Hepatocyte (in vitro differentiated cells): Measurements from ENCODE around the gene RCN1. TPM values are rescaled to one million over a fixed set of nuclear protein-coding genes. Genes with fewer than 3 reads are reported as not detected.

Source experiments
- DNase-seq: peaks from one replicate; pipeline ENCODE4 v3.0.0-alpha.2; 2016; ENCODE audit warnings: low spot score
- H2AFZ ChIP-seq: fragments of 200-600 bp; sonication (generic); 2 replicates; pipeline ENCODE4 v1.6.0; 2016; ENCODE audit warnings: antibody characterized with exemption, mild to moderate bottlenecking
- H3K27ac ChIP-seq: fragments of 200-600 bp; sonication (generic); 2 replicates; pipeline ENCODE4 v1.5.1; 2016; ENCODE audit warnings: mild to moderate bottlenecking
- H3K27me3 ChIP-seq: fragments of 200-600 bp; sonication (generic); 2 replicates; pipeline ENCODE4 v1.6.1; 2016
- H3K36me3 ChIP-seq: fragments of 200-600 bp; sonication (generic); replicated peaks from 2 replicates; pipeline ENCODE4 v1.5.1; 2016; ENCODE audit warnings: low read depth; ENCODE audit not compliant: insufficient read depth
- H3K4me1 ChIP-seq: fragments of 200-600 bp; sonication (generic); 2 replicates; pipeline ENCODE4 v1.5.1; 2016; ENCODE audit warnings: mild to moderate bottlenecking, moderate library complexity; ENCODE audit not compliant: insufficient read depth
- H3K4me2 ChIP-seq: fragments of 200-600 bp; sonication (generic); 2 replicates; pipeline ENCODE4 v1.6.0; 2016
- H3K4me3 ChIP-seq: fragments of 200-600 bp; sonication (generic); 2 replicates; pipeline ENCODE4 v1.5.1; 2016; ENCODE audit warnings: mild to moderate bottlenecking
- H3K79me2 ChIP-seq: fragments of 200-600 bp; sonication (generic); 2 replicates; pipeline ENCODE4 v1.6.0; 2017; ENCODE audit warnings: mild to moderate bottlenecking
- H3K9me2 ChIP-seq: fragments of 200-600 bp; sonication (generic); replicated peaks from 2 replicates; pipeline ENCODE4 v1.6.0; 2017; ENCODE audit warnings: mild to moderate bottlenecking; ENCODE audit not compliant: insufficient read depth
- H3K9me3 ChIP-seq: fragments of 200-600 bp; sonication (generic); 2 replicates; pipeline ENCODE4 v1.5.1; 2016; ENCODE audit warnings: low read depth, mild to moderate bottlenecking
- H4K20me1 ChIP-seq: fragments of 200-600 bp; sonication (generic); 2 replicates; pipeline ENCODE4 v1.6.0; 2016; ENCODE audit warnings: mild to moderate bottlenecking; ENCODE audit not compliant: insufficient read depth, poor library complexity, severe bottlenecking
- CTCF ChIP-seq: fragments of 200-600 bp; sonication (generic); IDR thresholded peaks from 2 replicates; pipeline ENCODE4 v1.5.1; 2016; ENCODE audit warnings: antibody characterized with exemption, mild to moderate bottlenecking; ENCODE audit not compliant: poor library complexity
- EZH2 ChIP-seq: fragments of 200-600 bp; sonication (generic); IDR thresholded peaks from 2 replicates; pipeline ENCODE4 v1.6.1; 2016; ENCODE audit warnings: antibody characterized with exemption, mild to moderate bottlenecking, borderline replicate concordance
- EZH2phosphoT487 ChIP-seq: fragments of 200-600 bp; sonication (generic); IDR thresholded peaks from one replicate; pipeline ENCODE4 v1.6.1; 2018; ENCODE audit warnings: antibody characterized with exemption, mild to moderate bottlenecking, low read depth, moderate library complexity; ENCODE audit not compliant: unreplicated experiment, severe bottlenecking
- WGBS: methylation state at CpG from one replicate; pipeline ENCODE4 v1.1.6; 2016; ENCODE audit warnings: low lambda C conversion rate; ENCODE audit errors: missing lambda C conversion rate; 5-methylcytosine and 5-hydroxymethylcytosine counted together
- polyA plus RNA-seq: library from polyadenylated mRNA; unstranded; fragments of >200 nt; fragmentation: Nextera tagmentation; extraction: Ambion mirVana; gene quantifications from 2 replicates; pipeline ENCODE4 v1.2.1, GENCODE V29; 2016
- total RNA-seq: library from RNA; depleted of rRNA; stranded (reverse); fragments of >200 nt; gene quantifications from 2 replicates; pipeline ENCODE4 v1.2.3, GENCODE V29; 2014

Gene RCN1
- total and polyA plus RNA-seq, 2 experiments from 2014 or later, result 258 to 412 TPM

- H2AFZ ChIP-seq, result no peak overlapping the region
- no peaks in the 10 kb centered on the region for H3K9me2 ChIP-seq
- no peak overlapping the region for H3K27ac ChIP-seq
- no peaks in the 10 kb centered on the region for H4K20me1 ChIP-seq
- peaks cover 3% of the 10 kb centered on the region for H3K4me1 ChIP-seq
- no peaks in the 10 kb centered on the region for H3K79me2 ChIP-seq
- H3K9me3 ChIP-seq, result no peaks in the 10 kb centered on the region
- H3K4me3 ChIP-seq, result no peak overlapping the region
- TF ChIP-seq EZH2 (no peak), EZH2phosphoT487 (no peak), CTCF (no peak)
- DNase-seq, result no peak
- no peak overlapping the region for H3K4me2 ChIP-seq
- H3K36me3 ChIP-seq, result peaks cover 1% of the 10 kb centered on the region
- H3K27me3 ChIP-seq, result no peaks in the 10 kb centered on the region
- WGBS, result 90% methylated on average over 6 of the region's 6 CpGs
Observed at GRCh38 chr11:32107647-32108046, 16.8 kb downstream of the RCN1 start.

DNA sequence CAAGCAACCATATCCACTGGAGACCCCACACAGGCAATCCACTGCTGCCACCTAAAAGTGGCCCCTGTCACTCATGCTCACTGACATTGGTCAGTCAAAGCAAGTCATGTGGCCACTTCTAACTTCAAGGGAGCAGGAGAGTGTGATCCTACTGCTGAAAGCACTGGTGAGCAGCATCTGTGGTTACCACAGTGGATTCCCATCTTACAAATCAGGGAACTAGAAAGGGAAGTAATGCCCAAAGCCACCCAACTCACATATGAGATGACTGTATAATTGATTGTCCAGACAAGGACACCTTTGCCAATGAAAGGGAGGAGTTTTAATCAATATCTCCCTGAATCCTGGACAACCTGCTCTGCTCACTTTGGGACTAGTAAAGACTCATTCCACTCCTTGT is 17.7 kb downstream of the RCN1 start:
- no peaks in the 10 kb centered on the region for H3K9me2 ChIP-seq
- no peaks in the 10 kb centered on the region for H3K9me3 ChIP-seq
- no peak overlapping the region for H3K27ac ChIP-seq
- peaks cover 3% of the 10 kb centered on the region for H3K4me1 ChIP-seq
- no peak for DNase-seq
- no peaks in the 10 kb centered on the region for H3K79me2 ChIP-seq
- H2AFZ ChIP-seq, result no peak overlapping the region
- no peak for TF ChIP-seq CTCF
- TF ChIP-seq EZH2, result no peak
- no peak for TF ChIP-seq EZH2phosphoT487
- no peaks in the 10 kb centered on the region for H3K36me3 ChIP-seq
- no peak overlapping the region for H3K4me3 ChIP-seq
- no peaks in the 10 kb centered on the region for H4K20me1 ChIP-seq
- H3K27me3 ChIP-seq, result no peaks in the 10 kb centered on the region
- no peak overlapping the region for H3K4me2 ChIP-seq

- H3K27me3 ChIP-seq, result no peaks in the 10 kb centered on the region
Observed at GRCh38 chr11:32109138-32109537, 18.3 kb downstream of the RCN1 start.

More at GRCh38 chr11:32109138-32109537, 18.3 kb downstream of the RCN1 start:
- no peaks in the 10 kb centered on the region for H3K9me2 ChIP-seq
- no peak overlapping the region for H3K4me3 ChIP-seq
- no peaks in the 10 kb centered on the region for H4K20me1 ChIP-seq
- 81% methylated on average over 4 of the region's 4 CpGs for WGBS
- no peak overlapping the region for H3K27ac ChIP-seq
- H2AFZ ChIP-seq, result no peak overlapping the region
- no peaks in the 10 kb centered on the region for H3K79me2 ChIP-seq
- no peak for TF ChIP-seq EZH2
- TF ChIP-seq EZH2phosphoT487, result no peak
- no peak for TF ChIP-seq CTCF
- no peak overlapping the region for H3K4me2 ChIP-seq
- H3K9me3 ChIP-seq, result no peaks in the 10 kb centered on the region
- DNase-seq, result no peak
- no peaks in the 10 kb centered on the region for H3K4me1 ChIP-seq
- no peaks in the 10 kb centered on the region for H3K36me3 ChIP-seq
